ENCODE results near the gene TOMM5.

TOMM5 gene

GRCh38 chr9:37542895-37543294 is 49.5 kb downstream of the TOMM5 start:
- Histone ChIP-seq H3K4me1 (ENCODE audit: low read length) (peaks cover 9% of the 10 kb centered on the region), H3K9ac (ENCODE audit: low read length) (no peak overlapping the region), H4K20me1 (ENCODE audit: insufficient read depth, low read length) (no peaks in the 10 kb centered on the region), H3K27me3 (ENCODE audit: low read depth, low read length) (no peaks in the 10 kb centered on the region), H3K4me2 (ENCODE audit: low read length) (no peak overlapping the region), H3K9me3 (ENCODE audit: insufficient read depth, low read length) (no peaks in the 10 kb centered on the region), H2AFZ (ENCODE audit: low read depth, low read length) (no peak overlapping the region), H3K27ac (ENCODE audit: low read length) (no peak overlapping the region), H3K36me3 (replicated peaks; ENCODE audit: low read depth, low read length) (peaks cover 2% of the 10 kb centered on the region), H3K79me2 (ENCODE audit: low read length) (no peaks in the 10 kb centered on the region), H3K4me3 (ENCODE audit: low read length) (no peak overlapping the region)
- no peak for TF ChIP-seq CTCF (IDR thresholded peaks at IDR 0.05; ENCODE audit: low read depth, low read length)
- TF ChIP-seq EZH2phosphoT487 (IDR thresholded peaks at IDR 0.05; ENCODE audit: low read depth), result no peak

GRCh38 chr9:37542488-37542887 is 49.9 kb downstream of the TOMM5 start:
- H3K4me3 ChIP-seq (ENCODE audit: low read length), result no peak overlapping the region
- H4K20me1 ChIP-seq (ENCODE audit: insufficient read depth, low read length), result no peaks in the 10 kb centered on the region
- TF ChIP-seq CTCF (IDR thresholded peaks at IDR 0.05; ENCODE audit: low read depth, low read length) (no peak), EZH2phosphoT487 (IDR thresholded peaks at IDR 0.05; ENCODE audit: low read depth) (no peak)
- H3K9me3 ChIP-seq (ENCODE audit: insufficient read depth, low read length), result no peaks in the 10 kb centered on the region
- H3K79me2 ChIP-seq (ENCODE audit: low read length), result no peaks in the 10 kb centered on the region
- H3K36me3 ChIP-seq (replicated peaks; ENCODE audit: low read depth, low read length), result peaks cover 5% of the 10 kb centered on the region
- no peaks in the 10 kb centered on the region for H3K27me3 ChIP-seq (ENCODE audit: low read depth, low read length)
- no peak overlapping the region for H3K27ac ChIP-seq (ENCODE audit: low read length)
- H3K4me2 ChIP-seq (ENCODE audit: low read length), result no peak overlapping the region
- peaks cover 9% of the 10 kb centered on the region for H3K4me1 ChIP-seq (ENCODE audit: low read length)
- no peak overlapping the region for H3K9ac ChIP-seq (ENCODE audit: low read length)
- no peak overlapping the region for H2AFZ ChIP-seq (ENCODE audit: low read depth, low read length)

GRCh38 chr9:37541465-37541864 is 50.9 kb downstream of the TOMM5 start:
- H3K4me1 ChIP-seq (ENCODE audit: low read length), result peaks cover 9% of the 10 kb centered on the region
- TF ChIP-seq CTCF (IDR thresholded peaks at IDR 0.05; ENCODE audit: low read depth, low read length), result no peak
- TF ChIP-seq EZH2phosphoT487 (IDR thresholded peaks at IDR 0.05; ENCODE audit: low read depth), result no peak
- peaks cover 11% of the 10 kb centered on the region for H3K36me3 ChIP-seq (replicated peaks; ENCODE audit: low read depth, low read length)
- no peak overlapping the region for H2AFZ ChIP-seq (ENCODE audit: low read depth, low read length)
- no peaks in the 10 kb centered on the region for H4K20me1 ChIP-seq (ENCODE audit: insufficient read depth, low read length)
- H3K9ac ChIP-seq (ENCODE audit: low read length), result no peak overlapping the region
- no peaks in the 10 kb centered on the region for H3K27me3 ChIP-seq (ENCODE audit: low read depth, low read length)
- no peak overlapping the region for H3K4me2 ChIP-seq (ENCODE audit: low read length)
- H3K27ac ChIP-seq (ENCODE audit: low read length), result no peak overlapping the region
- H3K4me3 ChIP-seq (ENCODE audit: low read length), result no peak overlapping the region
- no peaks in the 10 kb centered on the region for H3K79me2 ChIP-seq (ENCODE audit: low read length)
- no peaks in the 10 kb centered on the region for H3K9me3 ChIP-seq (ENCODE audit: insufficient read depth, low read length)

GRCh38 chr9:37540634-37541033 is 51.8 kb downstream of the TOMM5 start:
- Histone ChIP-seq H3K4me3 (ENCODE audit: low read length) (no peak overlapping the region), H3K4me1 (ENCODE audit: low read length) (peaks cover 9% of the 10 kb centered on the region), H3K36me3 (replicated peaks; ENCODE audit: low read depth, low read length) (peaks cover 11% of the 10 kb centered on the region), H3K27me3 (ENCODE audit: low read depth, low read length) (no peaks in the 10 kb centered on the region), H3K79me2 (ENCODE audit: low read length) (no peaks in the 10 kb centered on the region), H3K9me3 (ENCODE audit: insufficient read depth, low read length) (no peaks in the 10 kb centered on the region), H3K9ac (ENCODE audit: low read length) (no peak overlapping the region), H4K20me1 (ENCODE audit: insufficient read depth, low read length) (no peaks in the 10 kb centered on the region), H3K4me2 (ENCODE audit: low read length) (no peak overlapping the region), H3K27ac (ENCODE audit: low read length) (no peak overlapping the region), H2AFZ (ENCODE audit: low read depth, low read length) (no peak overlapping the region)
- TF ChIP-seq EZH2phosphoT487 (IDR thresholded peaks at IDR 0.05; ENCODE audit: low read depth) (no peak), CTCF (IDR thresholded peaks at IDR 0.05; ENCODE audit: low read depth, low read length) (no peak)

Data from OCI-LY3 (cell line).